ENCODE measurements around the gene OTUB1.

Gene OTUB1

GRCh38 chr11:63986932-63987513 lies 785 bp downstream of the OTUB1 start:
- peaks cover 15% of the 10 kb centered on the region for H4K20me1 ChIP-seq (ENCODE audit: insufficient read depth, low read length)
- peaks cover 47% of the 10 kb centered on the region for H3K79me2 ChIP-seq (ENCODE audit: low read length)

GRCh38 chr11:63991558-63991957 lies 5.3 kb downstream of the OTUB1 start:
- Histone ChIP-seq H3K27me3 (ENCODE audit: low read depth, low read length) (no peaks in the 10 kb centered on the region), H3K4me3 (ENCODE audit: low read length) (no peak overlapping the region), H3K36me3 (replicated peaks; ENCODE audit: low read depth, low read length) (peaks cover 29% of the 10 kb centered on the region), H3K79me2 (ENCODE audit: low read length) (peaks cover 45% of the 10 kb centered on the region), H3K9me3 (ENCODE audit: insufficient read depth, low read length) (no peaks in the 10 kb centered on the region), H4K20me1 (ENCODE audit: insufficient read depth, low read length) (peaks cover 30% of the 10 kb centered on the region), H3K4me2 (ENCODE audit: low read length) (no peak overlapping the region), H2AFZ (ENCODE audit: low read depth, low read length) (no peak overlapping the region), H3K9ac (ENCODE audit: low read length) (no peak overlapping the region), H3K4me1 (ENCODE audit: low read length) (peaks cover 15% of the 10 kb centered on the region), H3K27ac (ENCODE audit: low read length) (no peak overlapping the region)
- no peak for TF ChIP-seq CTCF (IDR thresholded peaks at IDR 0.05; ENCODE audit: low read depth, low read length)
- no peak for TF ChIP-seq EZH2phosphoT487 (IDR thresholded peaks at IDR 0.05; ENCODE audit: low read depth)

More at GRCh38 chr11:63986932-63987513, 785 bp downstream of the OTUB1 start:
- Histone ChIP-seq H3K4me2 (ENCODE audit: low read length) (peak overlapping the region; percentile 95), H3K36me3 (replicated peaks; ENCODE audit: low read depth, low read length) (peaks cover 17% of the 10 kb centered on the region), H3K27me3 (ENCODE audit: low read depth, low read length) (no peaks in the 10 kb centered on the region), H3K4me1 (ENCODE audit: low read length) (peaks cover 18% of the 10 kb centered on the region), H3K4me3 (ENCODE audit: low read length) (peak overlapping the region; percentile 86), H3K9me3 (ENCODE audit: insufficient read depth, low read length) (no peaks in the 10 kb centered on the region), H3K9ac (ENCODE audit: low read length) (peak overlapping the region; percentile 85), H3K27ac (ENCODE audit: low read length) (peak overlapping the region; percentile 71), H2AFZ (ENCODE audit: low read depth, low read length) (no peak overlapping the region)
- no peak for TF ChIP-seq CTCF (IDR thresholded peaks at IDR 0.05; ENCODE audit: low read depth, low read length)
- no peak for TF ChIP-seq EZH2phosphoT487 (IDR thresholded peaks at IDR 0.05; ENCODE audit: low read depth)

GRCh38 chr11:63993100-63993499 lies 6.9 kb downstream of the OTUB1 start:
- Histone ChIP-seq H4K20me1 (ENCODE audit: insufficient read depth, low read length) (peaks cover 26% of the 10 kb centered on the region), H2AFZ (ENCODE audit: low read depth, low read length) (no peak overlapping the region), H3K27me3 (ENCODE audit: low read depth, low read length) (no peaks in the 10 kb centered on the region), H3K9ac (ENCODE audit: low read length) (no peak overlapping the region), H3K36me3 (replicated peaks; ENCODE audit: low read depth, low read length) (peaks cover 37% of the 10 kb centered on the region), H3K4me1 (ENCODE audit: low read length) (peaks cover 2% of the 10 kb centered on the region; the same call in 1 of the 2 replicates), H3K4me3 (ENCODE audit: low read length) (no peak overlapping the region), H3K9me3 (ENCODE audit: insufficient read depth, low read length) (no peaks in the 10 kb centered on the region), H3K79me2 (ENCODE audit: low read length) (peaks cover 30% of the 10 kb centered on the region), H3K27ac (ENCODE audit: low read length) (no peak overlapping the region), H3K4me2 (ENCODE audit: low read length) (no peak overlapping the region)
- TF ChIP-seq EZH2phosphoT487 (IDR thresholded peaks at IDR 0.05; ENCODE audit: low read depth) (no peak), CTCF (IDR thresholded peaks at IDR 0.05; ENCODE audit: low read depth, low read length) (no peak)

DNA sequence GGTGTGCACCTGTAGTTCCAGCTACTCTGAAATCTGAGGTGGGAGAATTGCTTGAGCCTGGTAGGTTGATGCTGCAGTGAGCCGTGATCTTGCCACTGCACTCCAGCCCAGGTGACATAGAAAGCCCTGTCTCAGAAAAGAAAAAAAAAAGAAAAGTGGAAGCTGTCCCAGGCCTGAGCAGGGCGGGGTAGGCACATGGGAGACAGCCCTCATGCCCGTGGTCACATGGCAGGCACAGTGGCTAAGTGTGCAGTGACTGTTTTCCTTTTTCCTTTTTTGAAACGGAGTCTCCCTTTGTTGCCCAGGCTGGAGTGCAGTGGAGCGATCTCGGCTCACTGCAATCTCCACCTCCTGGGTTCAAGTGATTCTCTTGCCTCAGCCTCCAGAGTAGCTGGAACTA lies 7.8 kb downstream of the OTUB1 start:
- H3K4me1 ChIP-seq (ENCODE audit: low read length) = no peaks in the 10 kb centered on the region
- TF ChIP-seq CTCF (IDR thresholded peaks at IDR 0.05; ENCODE audit: low read depth, low read length) = no peak
- no peak for TF ChIP-seq EZH2phosphoT487 (IDR thresholded peaks at IDR 0.05; ENCODE audit: low read depth)
- no peak overlapping the region for H3K4me2 ChIP-seq (ENCODE audit: low read length)
- no peak overlapping the region for H3K4me3 ChIP-seq (ENCODE audit: low read length)
- H3K36me3 ChIP-seq (replicated peaks; ENCODE audit: low read depth, low read length) = peaks cover 33% of the 10 kb centered on the region
- H4K20me1 ChIP-seq (ENCODE audit: insufficient read depth, low read length) = peaks cover 26% of the 10 kb centered on the region
- H3K27me3 ChIP-seq (ENCODE audit: low read depth, low read length) = no peaks in the 10 kb centered on the region
- H2AFZ ChIP-seq (ENCODE audit: low read depth, low read length) = no peak overlapping the region
- H3K9me3 ChIP-seq (ENCODE audit: insufficient read depth, low read length) = no peaks in the 10 kb centered on the region
- peaks cover 22% of the 10 kb centered on the region; the same call in 1 of the 2 replicates for H3K79me2 ChIP-seq (ENCODE audit: low read length)
- no peak overlapping the region for H3K9ac ChIP-seq (ENCODE audit: low read length)
- H3K27ac ChIP-seq (ENCODE audit: low read length) = no peak overlapping the region

All from OCI-LY3 (cell line).